IMR-90 (cell line): ENCODE results near the gene CGB7. TPM values are rescaled to one million over a fixed set of nuclear protein-coding genes. Genes with fewer than 3 reads are reported as not detected.

Source experiments
- ATAC-seq: fragments of 200-7000 bp; cut with Tn5 transposase; 2 replicates; pipeline ENCODE4 v1.9.1; 2020; ENCODE audit warnings: low read depth, mild to moderate bottlenecking, moderate library complexity
- BruUV-seq: library from RNA; stranded (reverse); fragments of 400-500 nt; replicated peaks from 2 replicates; lab custom pipeline; 2021; lab: Mats Ljungman, UMichigan
- CTCF ChIA-PET: fragments of 300-600 bp; formaldehyde crosslinking; extraction: SDS; loops from one replicate; lab custom pipeline; 2021; ENCODE audit warnings: antibody characterized with exemption; lab: Yijun Ruan, JAX
- POLR2A ChIA-PET: fragments of 300-600 bp; sonication (Branson Sonifier 250); formaldehyde crosslinking; loops from one replicate; lab custom pipeline; 2022; ENCODE audit warnings: antibody characterized with exemption; ENCODE audit not compliant: unreplicated experiment; lab: Charles Lee
- DNase-seq: peaks from one replicate; pipeline ENCODE4 v3.0.0; 2013
- H2AFZ ChIP-seq: replicated peaks from 2 replicates; pipeline ENCODE3; 2013; ENCODE audit warnings: low read length, mild to moderate bottlenecking; ENCODE audit not compliant: poor library complexity
- H2AK5ac ChIP-seq: 2 replicates; pipeline ENCODE4 v1.6.1; 2013; ENCODE audit warnings: low read depth, low read length, inconsistent platforms
- H2AK9ac ChIP-seq: replicated peaks from 2 replicates; pipeline ENCODE3; 2013; ENCODE audit warnings: mild to moderate bottlenecking, low read depth, low read length, moderate library complexity; ENCODE audit not compliant: poor library complexity
- H2BK120ac ChIP-seq: 2 replicates; pipeline ENCODE4 v1.6.1; 2013; ENCODE audit warnings: low read depth, low read length, inconsistent platforms
- H2BK15ac ChIP-seq: 3 replicates; pipeline ENCODE4 v1.6.1; 2013; ENCODE audit warnings: low read depth, low read length, inconsistent platforms
- H2BK20ac ChIP-seq: 2 replicates; pipeline ENCODE4 v1.6.1; 2013; ENCODE audit warnings: low read depth, mild to moderate bottlenecking, inconsistent platforms, low read length, moderate library complexity
- H2BK5ac ChIP-seq: 2 replicates; pipeline ENCODE4 v1.6.1; 2013; ENCODE audit warnings: mild to moderate bottlenecking, low read depth, low read length, inconsistent platforms; ENCODE audit not compliant: poor library complexity, severe bottlenecking
- H3K14ac ChIP-seq: replicated peaks from 2 replicates; pipeline ENCODE4 v1.6.1; 2013; ENCODE audit warnings: low read depth, low read length, inconsistent platforms
- H3K18ac ChIP-seq: 2 replicates; pipeline ENCODE4 v1.6.1; 2013; ENCODE audit warnings: low read depth, low read length, control low read depth
- H3K23ac ChIP-seq: 2 replicates; pipeline ENCODE4 v1.6.1; 2013; ENCODE audit warnings: low read depth, low read length, inconsistent platforms
- H3K27ac ChIP-seq: 2 replicates; pipeline ENCODE4 v1.5.1; 2013; ENCODE audit warnings: mild to moderate bottlenecking, control low read depth, low read length; ENCODE audit not compliant: insufficient read depth
- H3K27me3 ChIP-seq: 2 replicates; pipeline ENCODE4 v1.6.1; 2013; ENCODE audit warnings: low read length; ENCODE audit not compliant: control insufficient read depth, insufficient read depth
- H3K36me3 ChIP-seq: 2 replicates; pipeline ENCODE4 v1.6.1; 2013; ENCODE audit warnings: low read length, mixed read lengths; ENCODE audit not compliant: control insufficient read depth, insufficient read depth
- H3K4ac ChIP-seq: 2 replicates; pipeline ENCODE4 v1.6.1; 2013; ENCODE audit warnings: low read depth, low read length, inconsistent platforms
- H3K4me1 ChIP-seq: 2 replicates; pipeline ENCODE4 v1.6.1; 2013; ENCODE audit warnings: low read length, mixed read lengths; ENCODE audit not compliant: control insufficient read depth, insufficient read depth
- H3K4me2 ChIP-seq: 2 replicates; pipeline ENCODE4 v1.6.1; 2013; ENCODE audit warnings: low read depth, mild to moderate bottlenecking, control low read depth, low read length, moderate library complexity
- H3K4me3 ChIP-seq: 2 replicates; pipeline ENCODE4 v1.5.1; 2013; ENCODE audit warnings: low read depth, mild to moderate bottlenecking, control low read depth, low read length, moderate library complexity; ENCODE audit not compliant: insufficient read depth
- H3K56ac ChIP-seq: 2 replicates; pipeline ENCODE4 v1.6.1; 2013; ENCODE audit warnings: low read length, inconsistent platforms; ENCODE audit not compliant: insufficient read depth; ENCODE audit errors: extremely low read depth
- H3K79me1 ChIP-seq, 2 experiments: 2 replicates each; pipeline ENCODE4 v1.6.1; 2013; ENCODE audit warnings: low read length in 2 of 2, inconsistent platforms in 1 of 2, low read depth in 1 of 2
- H3K9ac ChIP-seq: 2 replicates; pipeline ENCODE4 v1.6.1; 2013; ENCODE audit warnings: low read depth, low read length, control low read depth
- H3K9me1 ChIP-seq: 2 replicates; pipeline ENCODE4 v1.6.1; 2013; ENCODE audit warnings: low read length, inconsistent platforms; ENCODE audit not compliant: insufficient read depth
- H3K9me3 ChIP-seq: 2 replicates; pipeline ENCODE4 v1.6.1; 2013; ENCODE audit warnings: low read length; ENCODE audit not compliant: control insufficient read depth, insufficient read depth
- H4K20me1 ChIP-seq: 2 replicates; pipeline ENCODE4 v1.6.1; 2013; ENCODE audit warnings: low read length, inconsistent platforms; ENCODE audit not compliant: insufficient read depth
- H4K5ac ChIP-seq: 2 replicates; pipeline ENCODE4 v1.6.1; 2013; ENCODE audit warnings: mild to moderate bottlenecking, low read depth, low read length, control low read depth
- H4K8ac ChIP-seq, 2 experiments: 2 replicates each; pipeline ENCODE4 v1.6.1; 2013; ENCODE audit warnings: low read depth in 2 of 2, low read length in 2 of 2, control low read depth in 1 of 2, inconsistent platforms in 1 of 2
- H4K91ac ChIP-seq: 2 replicates; pipeline ENCODE4 v1.6.1; 2013; ENCODE audit warnings: low read depth, low read length, inconsistent platforms; ENCODE audit not compliant: insufficient read depth
- BHLHE40 ChIP-seq: fragments of 150-350 bp; IDR thresholded peaks from 2 replicates; pipeline ENCODE4 v1.6.1; 2016; ENCODE audit warnings: mild to moderate bottlenecking, low read depth, low read length
- CEBPB ChIP-seq: IDR thresholded peaks from 2 replicates; pipeline ENCODE4 v1.6.1; 2012; ENCODE audit warnings: low read depth, low read length, improper control_type of control experiment
- CHD1 ChIP-seq: IDR thresholded peaks from 2 replicates; pipeline ENCODE4 v1.6.1; 2012; ENCODE audit warnings: low read depth, low read length, improper control_type of control experiment
- CTCF ChIP-seq: conservative IDR thresholded peaks from 2 replicates; pipeline ENCODE4 v1.5.1; 2012; ENCODE audit warnings: mild to moderate bottlenecking, low read depth, low read length, improper control_type of control experiment
- FOS ChIP-seq: fragments of 150-350 bp; IDR thresholded peaks from 2 replicates; pipeline ENCODE4 v1.6.1; 2016; ENCODE audit warnings: low read depth, low read length
- MXI1 ChIP-seq: IDR thresholded peaks from 2 replicates; pipeline ENCODE4 v1.6.1; 2012; ENCODE audit warnings: low read depth, mild to moderate bottlenecking, low read length, moderate library complexity, borderline replicate concordance
- NFE2L2 ChIP-seq: fragments of 150-350 bp; IDR thresholded peaks from 2 replicates; pipeline ENCODE4 v1.6.1; 2016; ENCODE audit warnings: low read depth, mild to moderate bottlenecking, low read length
- RAD21 ChIP-seq: IDR thresholded peaks from 2 replicates; pipeline ENCODE4 v1.6.1; 2012; ENCODE audit warnings: low read length, improper control_type of control experiment
- RFX5 ChIP-seq: IDR thresholded peaks from 2 replicates; pipeline ENCODE4 v1.8.0; 2012; ENCODE audit warnings: low read depth, mild to moderate bottlenecking, low read length, moderate library complexity
- SMC3 ChIP-seq: fragments of 150-350 bp; IDR thresholded peaks from 2 replicates; pipeline ENCODE4 v1.6.1; 2016; ENCODE audit warnings: low read depth, mild to moderate bottlenecking, antibody characterized with exemption, low read length, moderate library complexity
- WGBS, 2 experiments: methylation state at CpG; one replicate each; pipeline versions ENCODE4 v1.1.5 to v1.1.7; 2013; ENCODE audit warnings: missing lambda C conversion rate in 2 of 2; ENCODE audit not compliant: insufficient read length in 1 of 2; ENCODE audit errors: extremely low coverage in 2 of 2; 5-methylcytosine and 5-hydroxymethylcytosine counted together
- dilution Hi-C: fragments of 300-500 bp; cut with HindIII; formaldehyde crosslinking; loops from one replicate; pipeline ENCODE4 v1.14.3; 2018; ENCODE audit warnings: low sequenced_read_pairs; ENCODE audit not compliant: unreplicated experiment
- in situ Hi-C: fragments of 300-500 bp; cut with MboI; formaldehyde crosslinking; loops from 3 replicates; pipeline ENCODE4 v1.14.3; 2019; ENCODE audit warnings: low sequenced_read_pairs, inconsistent platforms, mixed read lengths
- intact Hi-C: fragments of 100-400 bp; cut with micrococcal nuclease; formaldehyde crosslinking; loops from 2 replicates; pipeline ENCODE4 v1.10.0; 2022
- polyA plus RNA-seq, 3 experiments: library from polyadenylated mRNA; depleted of rRNA; stranded (reverse); fragments of >200 nt; gene quantifications; 2 replicates each; pipeline ENCODE4 v1.2.3, GENCODE V29; 2012; ENCODE audit warnings: low replicate concordance in 1 of 3
- total RNA-seq: library from RNA; depleted of rRNA; stranded (reverse); fragments of >200 nt; gene quantifications from 2 replicates; pipeline ENCODE4 v1.2.3, GENCODE V29; 2012

CGB7 gene
- total and polyA plus RNA-seq, 2 of the 4 experiments (the other 2 are of a cell fraction): 1.7 TPM; not detected in 1

GRCh38 chr19:49065905-49066512 lies 8.5 kb upstream of the CGB7 start:
- H3K14ac ChIP-seq: no peak overlapping the region
- no peak overlapping the region for H3K56ac ChIP-seq
- no peak overlapping the region for H3K27ac ChIP-seq
- POLR2A ChIA-PET: no interaction called here
- no peak overlapping the region for H4K8ac ChIP-seq
- CTCF ChIA-PET: no interaction called here
- H4K91ac ChIP-seq: no peak overlapping the region
- DNase-seq (no peak), ATAC-seq (no peak)
- peaks cover 2% of the 10 kb centered on the region; the same call in 1 of the 2 replicates for H3K4me1 ChIP-seq
- BruUV-seq: no TSS peak
- H2BK120ac ChIP-seq: no peak overlapping the region
- intact Hi-C loops: no loop called here
- H2BK15ac ChIP-seq: no peak overlapping the region
- H2BK20ac ChIP-seq: no peak overlapping the region
- peaks cover 46% of the 10 kb centered on the region for H3K27me3 ChIP-seq
- H2BK5ac ChIP-seq: no peak overlapping the region
- H3K79me1 ChIP-seq: no peaks in the 10 kb centered on the region
- in situ Hi-C loops: no loop called here
- H4K20me1 ChIP-seq: no peaks in the 10 kb centered on the region
- H2AK5ac ChIP-seq: no peak overlapping the region; the same call in 1 of the 2 replicates
- H4K5ac ChIP-seq: no peak overlapping the region
- no peak overlapping the region for H3K23ac ChIP-seq
- no peaks in the 10 kb centered on the region for H3K36me3 ChIP-seq
- H3K9ac ChIP-seq: no peak overlapping the region
- no peaks in the 10 kb centered on the region for H3K9me1 ChIP-seq
- no peak overlapping the region for H2AK9ac ChIP-seq
- dilution Hi-C loops: no loop called here
- no peak overlapping the region for H3K18ac ChIP-seq
- TF ChIP-seq SMC3: no peak
- no peak for TF ChIP-seq RAD21
- TF ChIP-seq BHLHE40: no peak
- no peak for TF ChIP-seq MXI1
- no peak for TF ChIP-seq CHD1
- no peak for TF ChIP-seq FOS
- no peak for TF ChIP-seq NFE2L2
- TF ChIP-seq CTCF: no peak
- no peak for TF ChIP-seq RFX5
- TF ChIP-seq CEBPB: no peak
- H3K4me3 ChIP-seq: no peak overlapping the region
- H2AFZ ChIP-seq: no peak overlapping the region
- H3K4me2 ChIP-seq: no peak overlapping the region
- peaks cover 14% of the 10 kb centered on the region for H3K9me3 ChIP-seq
- no peak overlapping the region for H3K4ac ChIP-seq
- no CpG with 5 or more reads among the region's 13 CpGs for WGBS, 2 experiments
